ENCODE results near the gene PRPSAP2. TPM values are rescaled to one million over a fixed set of nuclear protein-coding genes. Genes with fewer than 3 reads are reported as not detected.

Gene PRPSAP2
- total and polyA plus RNA-seq, 2 donors (not counting 1 experiment from before 2014, with no cell fraction given) = 27.1 to 58.8 TPM

DNA sequence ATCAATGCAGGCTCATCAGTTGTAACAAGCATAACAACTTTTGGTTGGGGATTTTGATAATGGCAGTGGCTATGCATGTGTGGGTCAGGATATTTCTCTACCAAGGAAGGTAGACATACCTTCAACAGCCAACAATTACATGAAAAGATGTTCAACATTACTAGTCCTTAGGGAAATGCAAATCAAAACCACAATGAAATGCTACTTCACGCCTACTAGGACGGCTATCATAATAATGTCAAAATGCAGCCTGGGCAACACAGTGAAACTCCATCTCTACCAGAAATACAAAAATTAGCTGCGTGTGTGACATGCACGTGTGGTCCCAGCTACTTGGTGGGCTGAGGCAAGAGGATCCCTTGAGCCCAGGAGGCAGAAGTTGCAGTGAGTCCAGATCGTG is 86.7 kb downstream of the PRPSAP2 start:
- Histone ChIP-seq H2AFZ (ENCODE audit: insufficient read depth, low read depth, low read length, poor library complexity, severe bottlenecking) (no peak overlapping the region), H3K4me2 (replicated peaks; ENCODE audit: low read depth, low read length, poor library complexity, severe bottlenecking) (peak overlapping the region; percentile 5), H3K4me3 (ENCODE audit: control extremely low read depth in 1 of 5, extremely low read depth in 1 of 5, insufficient read depth in 1 of 5, low read depth in 2 of 5, low read length in 4 of 5) (no peak overlapping the region), H4K20me1 (ENCODE audit: control insufficient read depth, insufficient read depth, low read length, poor library complexity, severe bottlenecking) (no peaks in the 10 kb centered on the region), H3K79me2 (ENCODE audit: control insufficient read depth, insufficient read depth, low read length) (no peaks in the 10 kb centered on the region), H3K27me3 (replicated peaks in 1 of 4; ENCODE audit: control extremely low read depth in 1 of 4, control insufficient read depth in 3 of 4, insufficient read depth in 4 of 4, low read length in 3 of 4) (peaks cover 0 to 13% (median 4%) of the 10 kb centered on the region in 4 experiments), H3K36me3 (replicated peaks in 1 of 2; ENCODE audit: control extremely low read depth in 1 of 2, control insufficient read depth in 1 of 2, extremely low read depth in 1 of 2, insufficient read depth in 2 of 2, low read length in 1 of 2) (no peaks in the 10 kb centered on the region), H3K27ac (ENCODE audit: low read length in 2 of 2) (no peak overlapping the region), H3K4me1 (ENCODE audit: control insufficient read depth in 2 of 2, insufficient read depth in 2 of 2, low read length in 2 of 2) (peaks cover 11 to 13% of the 10 kb centered on the region in 2 donors), H3K9me3 (ENCODE audit: control extremely low read depth in 1 of 3, control insufficient read depth in 2 of 3, insufficient read depth in 1 of 3, low read length in 2 of 3) (peaks cover 0 to 4% (median 0%) of the 10 kb centered on the region in 3 donors), H3K9ac (ENCODE audit: low read length) (no peak overlapping the region)
- WGBS (ENCODE audit: insufficient coverage) = 21% methylated on average over 5 of the region's 5 CpGs
- intact Hi-C loops (cut with micrococcal nuclease) = no loop called here
- ChIA-PET CTCF (interaction anchor here (1.5 to 2.2 kb wide), 2 partner anchors 10 to 16 kb away, joined by 3 to 10 read pairs; no protein-coding TSS in a partner anchor), POLR2A (interaction anchor here (0.6 kb wide), 1 partner anchor 125 kb away, joined by 3 read pairs; no protein-coding TSS in a partner anchor)
- Mint-ChIP-seq H3K4me3 (peak overlapping the region; percentile 45), H3K27ac (no peak overlapping the region), H3K9me3 (ENCODE audit: insufficient read depth) (no peaks in the 10 kb centered on the region), H3K4me1 (peaks cover 16% of the 10 kb centered on the region), H3K27me3 (peaks cover 49% of the 10 kb centered on the region)
- TF ChIP-seq EZH2 (IDR thresholded peaks at IDR 0.05; ENCODE audit: borderline replicate concordance, insufficient read depth, low read depth, low read length, poor library complexity, severe bottlenecking) = no peak
- TF ChIP-seq, protein P1, sequence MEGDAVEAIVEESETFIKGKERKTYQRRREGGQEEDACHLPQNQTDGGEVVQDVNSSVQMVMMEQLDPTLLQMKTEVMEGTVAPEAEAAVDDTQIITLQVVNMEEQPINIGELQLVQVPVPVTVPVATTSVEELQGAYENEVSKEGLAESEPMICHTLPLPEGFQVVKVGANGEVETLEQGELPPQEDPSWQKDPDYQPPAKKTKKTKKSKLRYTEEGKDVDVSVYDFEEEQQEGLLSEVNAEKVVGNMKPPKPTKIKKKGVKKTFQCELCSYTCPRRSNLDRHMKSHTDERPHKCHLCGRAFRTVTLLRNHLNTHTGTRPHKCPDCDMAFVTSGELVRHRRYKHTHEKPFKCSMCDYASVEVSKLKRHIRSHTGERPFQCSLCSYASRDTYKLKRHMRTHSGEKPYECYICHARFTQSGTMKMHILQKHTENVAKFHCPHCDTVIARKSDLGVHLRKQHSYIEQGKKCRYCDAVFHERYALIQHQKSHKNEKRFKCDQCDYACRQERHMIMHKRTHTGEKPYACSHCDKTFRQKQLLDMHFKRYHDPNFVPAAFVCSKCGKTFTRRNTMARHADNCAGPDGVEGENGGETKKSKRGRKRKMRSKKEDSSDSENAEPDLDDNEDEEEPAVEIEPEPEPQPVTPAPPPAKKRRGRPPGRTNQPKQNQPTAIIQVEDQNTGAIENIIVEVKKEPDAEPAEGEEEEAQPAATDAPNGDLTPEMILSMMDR (IDR thresholded peaks at IDR 0.05) = no peak
- peak; percentile 49 for DNase-seq
- ATAC-seq (ENCODE audit: low read depth) = peak; percentile 81

GRCh38 chr17:18946536-18946935 is 88.6 kb downstream of the PRPSAP2 start:
- TF ChIP-seq, protein P1 (IDR thresholded peaks at IDR 0.05) = no peak
- TF ChIP-seq EZH2 (IDR thresholded peaks at IDR 0.05; ENCODE audit: borderline replicate concordance, insufficient read depth, low read depth, low read length, poor library complexity, severe bottlenecking) = no peak
- intact Hi-C loops (cut with micrococcal nuclease) = no loop called here
- ChIA-PET POLR2A (no interaction called here), CTCF (no interaction called here)
- ATAC-seq (ENCODE audit: low read depth) (no peak), DNase-seq (no peak)
- Mint-ChIP-seq H3K4me3 (no peak overlapping the region), H3K4me1 (peaks cover 17% of the 10 kb centered on the region), H3K9me3 (ENCODE audit: insufficient read depth) (no peaks in the 10 kb centered on the region), H3K27ac (no peak overlapping the region), H3K27me3 (peaks cover 50% of the 10 kb centered on the region)
- Histone ChIP-seq H3K27ac (ENCODE audit: low read length in 2 of 2) (no peak overlapping the region), H3K9ac (ENCODE audit: low read length) (no peak overlapping the region), H4K20me1 (ENCODE audit: control insufficient read depth, insufficient read depth, low read length, poor library complexity, severe bottlenecking) (no peaks in the 10 kb centered on the region), H3K4me1 (ENCODE audit: control insufficient read depth in 2 of 2, insufficient read depth in 2 of 2, low read length in 2 of 2) (peaks cover 11 to 13% of the 10 kb centered on the region in 2 donors), H3K9me3 (ENCODE audit: control extremely low read depth in 1 of 3, control insufficient read depth in 2 of 3, insufficient read depth in 1 of 3, low read length in 2 of 3) (peaks cover 0 to 4% (median 0%) of the 10 kb centered on the region in 3 donors), H3K27me3 (replicated peaks in 1 of 4; ENCODE audit: control extremely low read depth in 1 of 4, control insufficient read depth in 3 of 4, insufficient read depth in 4 of 4, low read length in 3 of 4) (peaks cover 0 to 16% (median 4%) of the 10 kb centered on the region in 4 experiments), H3K36me3 (replicated peaks in 1 of 2; ENCODE audit: control extremely low read depth in 1 of 2, control insufficient read depth in 1 of 2, extremely low read depth in 1 of 2, insufficient read depth in 2 of 2, low read length in 1 of 2) (no peaks in the 10 kb centered on the region), H3K4me3 (ENCODE audit: control extremely low read depth in 1 of 5, extremely low read depth in 1 of 5, insufficient read depth in 1 of 5, low read depth in 2 of 5, low read length in 4 of 5) (no peak overlapping the region), H2AFZ (ENCODE audit: insufficient read depth, low read depth, low read length, poor library complexity, severe bottlenecking) (no peak overlapping the region), H3K79me2 (ENCODE audit: control insufficient read depth, insufficient read depth, low read length) (no peaks in the 10 kb centered on the region), H3K4me2 (replicated peaks; ENCODE audit: low read depth, low read length, poor library complexity, severe bottlenecking) (no peak overlapping the region)
- no CpG with 5 or more reads among the region's 2 CpGs for WGBS (ENCODE audit: insufficient coverage)

All from B cell (primary cell).